Sigmoid colon (tissue), 7 donors: Measurements from ENCODE around the gene TIMM8B. TPM values are rescaled to one million over a fixed set of nuclear protein-coding genes. Genes with fewer than 3 reads are reported as not detected.

Experiments used
- DNase-seq: peaks from one replicate; pipeline ENCODE4 v3.0.0-alpha.2; 2019
- H3K27ac ChIP-seq, 4 donors: fragments of 200-600 bp; sonication (generic); one replicate each; pipeline ENCODE4 v1.5.1; 2016 to 2019; ENCODE audit warnings: mild to moderate bottlenecking in 1 of 4
- H3K27me3 ChIP-seq, 3 donors: fragments of 200-600 bp; sonication (generic); one replicate each; pipeline ENCODE4 v1.5.1; 2019; ENCODE audit warnings: mild to moderate bottlenecking in 1 of 3
- H3K36me3 ChIP-seq, 4 donors: fragments of 200-600 bp; sonication (generic); one replicate each; pipeline ENCODE4 v1.5.1; 2016 to 2019
- H3K4me1 ChIP-seq, 4 donors: fragments of 200-600 bp; sonication (generic); one replicate each; pipeline ENCODE4 v1.5.1; 2017 to 2019
- H3K4me3 ChIP-seq, 4 donors: fragments of 200-600 bp; sonication (generic); one replicate each; pipeline ENCODE4 v1.5.1; 2017 to 2019; ENCODE audit warnings: mild to moderate bottlenecking in 2 of 4, moderate library complexity in 1 of 4
- H3K9me3 ChIP-seq, 4 donors: fragments of 200-600 bp in 3 of 4; sonication (generic) in 3 of 4; one replicate each; pipeline versions ENCODE4 v1.5.1 to v1.6.1; 2013 to 2019
- CTCF ChIP-seq, 4 experiments: fragments of 450-650 bp in 3 of 4; fragments of 200-600 bp in 1 of 4; IDR thresholded peaks; one replicate each; pipeline ENCODE4 v1.5.1; 2016 to 2019; ENCODE audit warnings: antibody characterized with exemption in 4 of 4, mild to moderate bottlenecking in 3 of 4, moderate library complexity in 2 of 4
- EP300 ChIP-seq, 4 donors: sonication (generic); formaldehyde crosslinking; IDR thresholded peaks; one replicate each; pipeline ENCODE4 v1.6.1; 2017; ENCODE audit warnings: antibody characterized with exemption in 4 of 4
- POLR2A ChIP-seq, 2 donors: fragments of 450-650 bp; IDR thresholded peaks; one replicate each; pipeline ENCODE4 v1.6.1; 2016; ENCODE audit warnings: antibody characterized with exemption in 2 of 2, mild to moderate bottlenecking in 2 of 2, moderate library complexity in 2 of 2
- POLR2AphosphoS5 ChIP-seq, 4 donors: sonication (generic); formaldehyde crosslinking; IDR thresholded peaks; one replicate each; pipeline ENCODE4 v1.6.1; 2017; ENCODE audit warnings: antibody characterized with exemption in 4 of 4
- WGBS, 2 donors: extraction: QIAGEN DNeasy Blood & Tissue Kit; methylation state at CpG; one replicate each; pipeline ENCODE4 v1.1.7; 2013; 5-methylcytosine and 5-hydroxymethylcytosine counted together
- intact Hi-C: fragments of 100-400 bp; cut with DNase I; formaldehyde crosslinking; loops from one replicate; pipeline ENCODE4 v1.15.1; 2023
- polyA plus RNA-seq, 3 donors: library from polyadenylated mRNA; stranded (reverse); fragments of 200-250 nt; gene quantifications; one replicate each; pipeline ENCODE4 v1.2.3, GENCODE V29; 2013
- total RNA-seq, 4 donors: library from RNA; depleted of rRNA; stranded (reverse); fragments of >200 nt; gene quantifications; one replicate each; pipeline ENCODE4 v1.1.0, GENCODE V29; 2016
- donor health status: healthy with polysubstance abuse.
- donor health status: Bipolar disorder and iron deficiency.
- donor health status: healthy.

TIMM8B gene
- total and polyA plus RNA-seq, 7 donors, result 19.1 to 153 (median 62.1) TPM

GRCh38 chr11:112073941-112074811 is 12.4 kb downstream of the TIMM8B start, which contains the start of the genes NKAPD1 and PIH1D2:
TSS of gene NKAPD1 (plus strand) at chr11:112074299. CDS start at chr11:112075575, 1,276 bp downstream.
TSS of gene PIH1D2 (minus strand) at chr11:112074017. CDS start at chr11:112073174, 843 bp downstream.
- WGBS, 2 donors, result 0% methylated on average over 43 of the region's 43 CpGs
- peak within 1 kb of the TSS; percentile 86 to 88 (median 87) for H3K27ac ChIP-seq
- peak within 1 kb of the TSS; percentile 68 to 76 (median 72) for H3K4me3 ChIP-seq
- H3K36me3 ChIP-seq, result peaks cover 0 to 37% (median 9%) of the 10 kb centered on the region in 4 donors
- intact Hi-C loops, result no loop called here
- no peaks in the 10 kb centered on the region for H3K27me3 ChIP-seq
- no peaks in the 10 kb centered on the region for H3K9me3 ChIP-seq
- peaks cover 0 to 22% (median 17%) of the 10 kb centered on the region in 4 donors for H3K4me1 ChIP-seq
- peak; percentile 86 for DNase-seq
- TF ChIP-seq POLR2AphosphoS5 (IDR thresholded peaks at IDR 0.05) (peak in 3 of 4 donors; percentile 48 to 66 (median 63)), EP300 (IDR thresholded peaks at IDR 0.05) (no peak)

GRCh38 chr11:112062923-112063322 is 23.6 kb downstream of the TIMM8B start:
- intact Hi-C loops, result no loop called here
- no peak overlapping the region for H3K4me3 ChIP-seq
- H3K36me3 ChIP-seq, result peaks cover 7 to 64% (median 19%) of the 10 kb centered on the region in 4 donors
- H3K27me3 ChIP-seq, result no peaks in the 10 kb centered on the region
- DNase-seq, result no peak
- H3K9me3 ChIP-seq, result no peaks in the 10 kb centered on the region
- TF ChIP-seq POLR2AphosphoS5 (IDR thresholded peaks at IDR 0.05), result no peak
- no peak for TF ChIP-seq POLR2A (IDR thresholded peaks at IDR 0.05)
- TF ChIP-seq CTCF (IDR thresholded peaks at IDR 0.05), result no peak
- no peak for TF ChIP-seq EP300 (IDR thresholded peaks at IDR 0.05)
- H3K4me1 ChIP-seq, result no peaks in the 10 kb centered on the region
- H3K27ac ChIP-seq, result no peak overlapping the region
- WGBS, 2 donors, result 76 to 81% methylated on average over 1 of the region's 1 CpG

- Histone ChIP-seq H3K4me1 (no peaks in the 10 kb centered on the region), H3K9me3 (no peaks in the 10 kb centered on the region), H3K27ac (no peak overlapping the region), H3K27me3 (no peaks in the 10 kb centered on the region), H3K36me3 (peaks cover 7 to 86% (median 39%) of the 10 kb centered on the region in 4 donors), H3K4me3 (no peak overlapping the region)
- DNase-seq, result no peak
- WGBS, 2 donors, result 22 to 63% methylated on average over 1 of the region's 1 CpG
- TF ChIP-seq POLR2A (IDR thresholded peaks at IDR 0.05) (no peak), POLR2AphosphoS5 (IDR thresholded peaks at IDR 0.05) (no peak), EP300 (IDR thresholded peaks at IDR 0.05) (no peak)
- intact Hi-C loops, result no loop called here
Measured at GRCh38 chr11:112058103-112058502, 28.5 kb downstream of the TIMM8B start.

GRCh38 chr11:112057170-112057569 is 29.4 kb downstream of the TIMM8B start:
- H3K9me3 ChIP-seq, result no peaks in the 10 kb centered on the region
- no peak overlapping the region for H3K4me3 ChIP-seq
- no peaks in the 10 kb centered on the region for H3K4me1 ChIP-seq
- TF ChIP-seq EP300 (IDR thresholded peaks at IDR 0.05) (no peak), POLR2AphosphoS5 (IDR thresholded peaks at IDR 0.05) (no peak), CTCF (IDR thresholded peaks at IDR 0.05) (no peak), POLR2A (IDR thresholded peaks at IDR 0.05) (no peak)
- peaks cover 7 to 86% (median 40%) of the 10 kb centered on the region in 4 donors for H3K36me3 ChIP-seq
- no peaks in the 10 kb centered on the region for H3K27me3 ChIP-seq
- WGBS, 2 donors, result 78 to 87% methylated on average over 4 of the region's 4 CpGs
- intact Hi-C loops, result no loop called here
- no peak overlapping the region for H3K27ac ChIP-seq
- DNase-seq, result no peak

- TF ChIP-seq POLR2A (IDR thresholded peaks at IDR 0.05) (no peak), EP300 (IDR thresholded peaks at IDR 0.05) (no peak), POLR2AphosphoS5 (IDR thresholded peaks at IDR 0.05) (no peak), CTCF (IDR thresholded peaks at IDR 0.05) (no peak)
- 85 to 94% methylated on average over 3 of the region's 3 CpGs for WGBS, 2 donors
- peaks cover 0 to 93% (median 41%) of the 10 kb centered on the region in 4 donors for H3K36me3 ChIP-seq
Measured at GRCh38 chr11:112051768-112052167, 34.8 kb downstream of the TIMM8B start.

More at GRCh38 chr11:112051768-112052167, 34.8 kb downstream of the TIMM8B start:
- no peaks in the 10 kb centered on the region for H3K9me3 ChIP-seq
- intact Hi-C loops, result no loop called here
- H3K4me1 ChIP-seq, result no peaks in the 10 kb centered on the region
- no peak for DNase-seq
- H3K27me3 ChIP-seq, result no peaks in the 10 kb centered on the region
- no peak overlapping the region for H3K27ac ChIP-seq
- H3K4me3 ChIP-seq, result no peak overlapping the region
